Measurements from ENCODE around the gene CAMTA1.

CAMTA1 gene

DNA sequence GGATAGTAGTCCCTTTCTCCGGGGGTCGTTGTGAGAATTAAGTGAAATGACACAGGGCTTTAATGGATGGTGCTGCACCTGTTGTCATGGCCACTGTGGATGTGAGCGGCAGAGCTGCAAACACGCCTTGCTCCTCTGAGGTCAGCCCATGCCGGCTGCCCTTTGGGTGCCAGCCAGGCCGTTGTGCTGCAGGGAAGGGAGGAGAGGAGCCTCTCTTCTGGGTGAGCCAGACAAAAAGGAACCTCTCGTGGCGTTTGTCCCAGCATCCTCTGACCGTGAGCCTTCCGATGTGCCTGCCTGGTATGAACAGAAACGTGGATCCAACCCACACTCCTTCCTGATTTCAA, 602.9 kb downstream of the CAMTA1 start:
- no peak for DNase-seq (ENCODE audit: low read depth)

DNA sequence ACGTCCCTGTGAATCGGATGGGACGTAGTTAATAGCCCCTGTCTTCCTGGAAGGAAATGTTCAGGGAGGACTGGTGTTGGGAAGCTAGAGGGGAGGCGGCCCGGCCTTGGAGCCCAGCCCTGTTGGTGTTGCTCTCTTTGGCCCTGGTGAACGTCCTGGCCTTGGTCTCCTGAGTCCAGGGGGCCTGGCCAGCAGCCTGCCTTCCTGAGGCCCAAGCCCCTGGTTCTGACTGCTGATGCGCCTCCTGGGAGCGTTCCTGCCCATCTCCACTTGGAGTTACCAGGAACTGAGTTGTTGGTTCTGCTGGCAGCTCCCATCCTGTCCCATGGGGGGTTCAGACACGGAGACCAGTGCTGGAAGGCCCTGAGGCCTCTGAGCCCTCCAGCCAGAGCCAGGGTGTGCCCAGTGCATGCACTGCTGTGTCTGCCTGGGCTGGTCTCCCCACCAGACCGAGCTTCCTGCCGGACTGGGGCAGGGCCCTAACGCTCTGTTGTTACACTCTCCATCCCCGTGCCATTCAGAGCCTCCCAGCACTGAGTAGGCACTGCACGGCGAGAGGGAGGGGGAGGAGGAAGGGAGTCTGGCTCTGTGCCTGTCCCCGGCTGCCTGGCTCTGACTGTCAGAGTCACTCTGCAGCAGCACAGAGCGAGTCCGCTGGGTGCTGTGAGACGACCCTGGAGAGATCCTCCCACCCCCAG, 603.4 kb downstream of the CAMTA1 start:
- no peak for DNase-seq (ENCODE audit: low read depth)

GRCh38 chr1:7389201-7389905, 604.1 kb downstream of the CAMTA1 start:
- DNase-seq (ENCODE audit: low read depth): no peak

GRCh38 chr1:7389906-7390603, 604.8 kb downstream of the CAMTA1 start:
- DNase-seq (ENCODE audit: low read depth): no peak

- no peak for DNase-seq (ENCODE audit: low read depth)
Observed at GRCh38 chr1:7390604-7391000, 605.3 kb downstream of the CAMTA1 start.

- no peak for DNase-seq (ENCODE audit: low read depth)
Observed at GRCh38 chr1:7393136-7393535, 607.9 kb downstream of the CAMTA1 start.

DNA sequence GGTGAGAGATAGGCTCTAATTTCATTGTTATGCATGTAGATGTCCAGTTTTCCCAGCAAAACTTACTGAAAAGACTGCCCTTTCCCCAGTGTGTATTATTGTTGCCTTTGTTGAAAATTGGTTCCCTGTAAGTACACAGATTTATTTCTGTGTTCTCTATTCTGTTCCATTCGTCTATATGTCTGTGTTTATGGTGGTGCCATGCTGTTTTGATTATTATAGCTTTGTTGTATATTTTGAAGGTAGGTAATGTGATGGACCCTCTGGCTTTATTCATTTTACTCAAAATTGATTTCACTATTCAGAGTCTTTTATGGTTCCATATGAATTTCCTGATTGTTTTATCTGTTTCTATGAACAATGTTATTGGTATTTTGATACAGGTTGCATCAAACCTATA, 610.0 kb downstream of the CAMTA1 start:
- no peak for DNase-seq (ENCODE audit: low read depth)

DNA sequence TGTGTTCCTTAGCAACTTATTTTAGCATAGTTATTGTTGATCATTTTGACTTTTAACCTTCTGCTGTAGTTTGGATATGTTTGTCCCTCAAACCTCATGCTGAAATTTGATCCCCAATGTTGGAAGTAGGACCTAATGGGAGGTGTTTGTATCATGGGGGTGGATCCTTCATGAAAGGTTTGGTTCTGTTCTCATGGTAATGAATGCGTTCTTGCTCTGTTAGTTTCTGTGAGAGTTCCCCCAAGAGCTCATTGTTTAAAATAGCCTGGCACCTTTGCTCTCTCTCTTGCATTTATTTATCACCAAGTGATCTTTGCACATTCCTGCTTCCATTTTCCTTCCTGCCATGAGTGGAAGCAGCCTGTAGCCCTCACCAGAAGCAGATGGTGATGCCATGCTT, 613.7 kb downstream of the CAMTA1 start:
- DNase-seq (ENCODE audit: low read depth): no peak

GRCh38 chr1:7399514-7400125, 614.4 kb downstream of the CAMTA1 start:
- DNase-seq (ENCODE audit: low read depth): no peak

DNA sequence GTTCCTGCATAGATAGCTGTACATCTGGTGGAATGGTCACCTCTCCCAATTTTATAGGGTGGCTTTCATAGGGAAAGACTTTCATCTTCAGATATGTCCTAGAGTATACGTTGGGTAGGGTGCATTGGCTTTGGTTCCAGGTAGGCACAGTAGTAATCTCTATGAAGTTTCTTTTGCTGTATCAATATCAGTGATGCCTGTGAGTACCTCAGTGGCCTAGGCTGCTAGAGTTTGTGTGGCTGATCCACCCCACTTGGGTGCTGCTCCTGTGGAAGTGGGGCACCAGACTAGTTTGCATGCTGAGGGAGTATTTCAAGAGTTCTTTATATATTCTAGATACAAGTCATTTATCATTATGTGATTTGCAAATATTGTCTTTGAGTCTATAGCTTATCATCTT, 615.3 kb downstream of the CAMTA1 start:
- DNase-seq (ENCODE audit: low read depth): no peak

DNA sequence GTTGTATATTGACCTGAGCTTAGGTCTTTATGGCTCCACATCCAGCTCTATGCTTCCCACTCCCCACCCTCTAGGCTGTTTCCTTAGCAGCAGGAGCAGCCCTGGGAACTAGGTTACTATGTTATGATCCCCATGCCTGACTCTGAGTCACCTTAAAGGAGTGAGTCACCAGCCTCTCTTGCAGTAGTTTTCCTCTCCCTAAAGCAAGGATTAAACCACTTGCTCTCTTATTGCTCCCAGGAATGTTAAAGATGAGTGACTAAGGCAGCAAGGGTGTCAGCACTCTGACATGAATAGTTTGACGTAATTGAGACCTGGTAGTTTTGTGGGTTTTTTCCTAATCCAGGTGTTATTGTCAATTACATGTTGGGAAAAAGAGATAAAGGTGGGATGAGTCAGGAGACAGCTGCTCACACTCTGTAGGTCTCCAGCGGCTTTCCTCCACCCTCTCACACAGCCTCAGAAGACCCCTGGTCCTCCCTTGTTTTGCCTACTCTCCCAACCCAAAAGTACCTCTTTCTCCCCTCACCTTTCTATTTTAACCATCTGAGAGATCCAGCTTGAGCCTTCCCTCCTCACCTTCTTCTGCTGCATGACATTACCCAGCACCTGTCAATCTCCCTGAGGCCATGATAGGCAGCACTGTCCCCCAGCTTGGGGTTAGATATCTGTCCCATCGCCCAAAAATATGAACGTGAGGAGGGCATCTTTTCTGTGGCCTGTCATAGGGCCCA, 616.7 kb downstream of the CAMTA1 start:
- peak; percentile 96 for DNase-seq (ENCODE audit: low read depth)

DNA sequence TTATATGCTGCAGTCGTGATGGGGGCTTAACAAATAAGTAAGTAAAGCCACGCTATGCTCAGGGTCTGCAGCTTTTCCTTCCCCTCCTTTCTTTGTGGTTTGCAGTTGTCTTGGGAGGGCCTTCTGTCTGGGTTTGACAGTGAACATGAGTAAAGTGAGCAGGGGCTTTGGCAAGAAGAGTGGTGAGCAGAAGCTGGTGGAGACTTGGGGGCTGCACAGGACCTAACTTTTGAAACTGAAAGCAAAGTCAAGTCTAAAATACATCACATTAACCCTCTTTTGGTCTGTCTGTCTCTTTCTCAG, 617.2 kb downstream of the CAMTA1 start:
- no peak for DNase-seq (ENCODE audit: low read depth)

- DNase-seq (ENCODE audit: low read depth): no peak
Observed at GRCh38 chr1:7403265-7404045, 618.2 kb downstream of the CAMTA1 start.

DNA sequence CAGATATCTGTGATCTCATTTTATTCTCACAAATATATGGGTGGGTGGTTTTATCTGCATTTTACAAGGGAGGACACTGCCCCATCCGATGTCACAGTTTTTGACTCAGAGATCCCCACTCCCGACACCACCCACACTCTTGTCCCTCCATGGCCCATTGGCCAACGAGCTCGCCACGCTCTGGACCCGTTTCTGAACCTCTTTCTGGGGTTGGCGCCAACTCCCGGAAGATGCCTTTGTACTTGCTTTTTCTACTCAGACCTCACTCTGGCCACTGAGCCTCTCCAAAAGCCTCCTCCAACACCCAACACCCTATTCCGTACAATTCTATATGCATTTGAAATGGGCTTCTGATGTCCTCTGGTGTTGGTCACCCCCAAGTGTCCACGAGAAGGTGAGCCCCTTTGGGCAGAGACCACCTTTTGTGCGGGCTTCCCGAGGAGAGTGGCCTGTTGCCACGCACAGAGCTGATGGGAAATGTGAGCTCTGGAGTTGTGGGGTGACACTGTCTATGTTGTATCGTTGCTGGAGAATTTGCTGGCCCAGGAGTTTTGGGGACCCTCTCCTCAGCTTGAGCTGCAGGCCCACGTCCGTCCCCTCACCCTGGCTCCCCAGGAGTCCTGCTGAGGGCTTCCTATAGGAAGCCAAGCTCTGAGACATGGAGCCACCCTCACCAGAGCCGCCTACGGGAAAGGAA, 618.9 kb downstream of the CAMTA1 start:
- no peak for DNase-seq (ENCODE audit: low read depth)

GRCh38 chr1:7405844-7406500, 620.7 kb downstream of the CAMTA1 start:
- DNase-seq (ENCODE audit: low read depth): no peak

DNA sequence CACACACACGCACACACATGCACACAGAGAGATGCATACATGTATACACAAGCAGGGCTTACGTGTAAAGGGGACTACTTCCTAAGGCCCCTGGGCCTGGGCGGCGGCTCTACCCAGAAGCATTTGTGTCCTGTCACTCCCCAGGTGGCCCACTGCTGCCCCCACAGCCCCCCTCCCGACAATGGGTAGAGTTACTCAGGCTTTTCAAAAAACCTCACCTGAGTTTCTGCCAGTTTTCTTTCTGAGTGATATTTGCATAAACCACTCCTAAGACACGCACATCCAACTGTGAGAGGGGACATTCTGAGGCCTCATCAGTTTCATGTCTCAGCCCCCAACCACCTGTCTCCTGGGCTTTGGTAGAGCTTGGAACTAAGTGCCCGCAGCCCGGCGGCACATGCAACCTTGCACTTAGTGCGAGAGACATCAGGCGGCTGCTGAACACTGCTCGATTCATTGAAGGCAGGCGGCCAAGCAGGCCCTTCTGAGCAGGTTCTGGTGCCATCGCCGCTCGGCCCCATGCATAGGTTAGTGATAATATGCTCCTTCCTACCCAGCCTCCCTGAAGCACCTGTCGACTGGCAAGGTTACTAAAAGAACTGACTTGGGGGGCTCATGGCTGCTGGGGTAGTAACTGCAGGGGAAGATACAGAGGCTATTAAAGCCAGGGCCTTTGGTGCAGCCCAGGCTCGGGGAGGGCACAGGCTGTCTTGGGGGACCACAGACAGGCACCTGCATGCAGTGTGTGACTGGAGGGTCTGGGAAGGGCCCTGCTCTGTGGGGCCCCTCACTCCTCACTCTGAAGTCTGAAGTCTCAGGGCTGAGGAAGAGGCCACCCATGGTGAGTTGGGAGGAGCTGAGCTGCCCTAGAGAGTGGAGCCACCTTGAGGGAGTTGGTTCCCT, 621.6 kb downstream of the CAMTA1 start:
- DNase-seq (ENCODE audit: low read depth): no peak

DNA sequence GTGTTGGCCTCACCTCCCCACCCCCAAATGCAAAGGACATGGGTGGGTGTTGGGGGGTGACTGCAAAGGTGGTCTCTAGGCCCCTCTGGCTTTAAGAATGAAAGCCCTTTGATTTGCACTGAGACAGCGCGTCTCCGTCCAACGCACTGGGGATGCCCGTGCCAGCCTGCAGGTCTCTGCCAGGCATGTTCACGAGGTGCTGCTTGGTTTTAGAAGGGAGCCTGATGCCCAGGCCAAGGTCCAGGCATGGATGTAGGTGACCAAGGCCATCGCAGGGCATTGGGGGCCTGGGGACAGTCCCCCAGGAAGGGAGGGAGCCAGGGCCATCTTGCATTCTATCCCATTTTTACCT, 622.3 kb downstream of the CAMTA1 start:
- no peak for DNase-seq (ENCODE audit: low read depth)

- no peak for DNase-seq (ENCODE audit: low read depth)
Observed at GRCh38 chr1:7407980-7408770, 622.9 kb downstream of the CAMTA1 start.

- DNase-seq (ENCODE audit: low read depth): no peak
Observed at GRCh38 chr1:7408771-7409150, 623.5 kb downstream of the CAMTA1 start.
